Activated CD4-positive, alpha-beta T cell treated with anti-CD3 and anti-CD28 coated beads, Interleukin-2, Interleukin-6, amounts not matched to agents 100 ng/mL and 50 ng/mL, durations not matched to agents 16 hours and 8 hours (primary cell): ENCODE results near the gene CLEC16A.
"Not testable (repeated sequence)": the region's sequence is repeated elsewhere in the genome, so short reads cannot be mapped to it uniquely, and the experiment has no call there.

Source experiments
- DNase-seq: peaks from one replicate; pipeline ENCODE4 v3.0.0-alpha.2; 2020

Gene CLEC16A

DNA sequence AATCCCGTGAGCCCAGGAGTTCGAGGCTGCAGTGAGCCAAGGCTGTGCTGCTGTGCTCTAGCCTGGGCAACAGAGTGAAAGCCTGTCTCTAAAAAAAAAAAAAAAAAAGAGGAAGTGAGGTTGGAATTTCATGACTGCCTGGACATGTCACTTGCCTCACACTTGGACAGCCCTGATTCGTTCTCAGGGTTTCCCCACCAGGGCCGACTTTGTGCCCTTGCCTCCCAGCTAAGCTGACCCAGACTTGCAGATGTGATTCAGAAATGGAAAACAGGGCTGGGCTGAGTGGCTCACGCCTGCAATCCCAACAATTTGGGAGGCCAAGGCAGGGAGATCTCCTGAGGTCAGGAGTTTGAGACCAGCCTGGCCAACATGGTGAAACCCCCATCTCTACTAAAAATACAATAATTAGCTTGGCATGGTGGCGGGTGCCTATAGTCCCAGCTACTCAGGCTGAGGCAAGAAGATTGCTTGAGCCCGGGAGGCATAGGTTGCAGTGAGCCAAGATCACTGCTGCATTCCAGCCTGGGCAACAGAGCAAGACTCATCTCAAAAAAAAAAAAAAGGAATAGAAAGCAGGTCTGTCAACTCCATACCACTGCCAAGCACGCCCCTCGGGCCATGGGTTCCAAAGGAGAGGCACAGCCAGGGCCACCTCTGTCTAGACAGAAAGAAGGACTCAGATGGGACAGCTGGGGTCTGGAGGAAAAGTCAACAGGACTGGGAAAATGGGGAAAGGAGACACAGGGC lies 264.7 kb downstream of the CLEC16A start:
- no peak for DNase-seq

- no peak for DNase-seq
These were observed 265.9 kb downstream of the CLEC16A start for GRCh38 chr16:11210260-11210659.

DNA sequence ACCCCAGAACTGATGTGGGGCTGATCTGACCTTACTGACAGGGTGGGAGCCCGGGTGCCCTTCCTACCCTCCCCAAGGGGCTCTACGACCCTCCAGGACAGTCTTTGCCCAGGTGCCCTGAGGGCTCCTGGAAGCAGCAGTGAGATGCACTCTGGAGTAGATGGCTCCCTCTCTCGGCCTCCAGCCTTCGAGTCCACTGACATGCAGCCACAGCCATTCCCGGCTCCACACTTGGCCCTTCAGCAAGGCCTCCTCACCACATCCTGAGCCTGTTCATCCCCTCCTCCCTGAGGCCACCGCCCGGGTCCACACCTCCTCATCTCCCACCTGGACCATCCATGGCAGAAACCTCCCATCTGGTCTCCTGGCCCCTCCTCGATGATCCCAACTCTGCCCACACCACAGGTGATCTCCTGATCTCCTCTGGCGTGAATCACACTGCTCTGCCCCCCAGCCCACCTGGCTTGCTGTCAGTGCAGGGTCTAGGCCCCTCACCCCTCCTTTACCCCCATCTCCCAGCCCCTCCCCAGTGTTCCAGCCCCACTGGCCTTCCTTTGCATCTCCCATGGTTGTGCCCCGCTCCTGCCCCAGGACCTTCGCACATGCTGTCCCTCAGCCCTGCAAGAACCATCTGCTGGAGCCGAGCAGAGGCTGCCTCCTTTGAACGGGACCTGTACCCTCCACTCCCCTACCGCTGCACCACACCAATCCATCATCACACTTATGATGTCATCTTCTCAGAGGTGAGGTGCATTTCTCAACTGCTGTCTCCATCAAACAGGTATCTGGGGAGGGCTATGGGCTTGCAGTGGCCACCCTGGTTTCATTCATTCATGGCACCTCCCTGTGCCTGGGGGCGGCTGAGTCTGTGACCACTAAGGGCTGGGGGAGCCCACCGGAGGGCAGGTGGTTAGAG lies 267.0 kb downstream of the CLEC16A start:
- DNase-seq, result no peak

- DNase-seq, result no peak
These were observed 267.8 kb downstream of the CLEC16A start for GRCh38 chr16:11211977-11212797.

- DNase-seq, result no peak
These were observed 268.4 kb downstream of the CLEC16A start for GRCh38 chr16:11212798-11213196.

DNA sequence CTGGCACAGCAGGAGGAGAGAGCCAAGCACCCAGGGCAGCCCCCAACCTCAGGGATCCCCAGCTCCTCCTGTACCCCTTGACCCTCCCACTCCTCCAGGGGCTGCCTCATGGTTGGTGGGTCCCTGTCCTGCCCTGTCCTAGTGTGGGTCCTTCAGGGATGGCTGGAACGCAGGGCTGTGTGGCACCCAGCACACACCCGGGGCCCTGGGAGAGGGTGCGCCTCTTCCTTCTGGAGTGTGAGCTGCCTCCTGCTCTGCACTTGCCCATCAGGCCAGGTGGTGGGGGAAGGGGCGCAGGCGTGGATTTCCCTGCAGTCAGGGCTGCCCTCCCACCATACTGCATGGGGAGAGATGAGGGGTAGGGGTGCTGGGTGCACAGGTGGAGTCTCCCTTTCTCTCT lies 269.0 kb downstream of the CLEC16A start:
- DNase-seq, result no peak

DNA sequence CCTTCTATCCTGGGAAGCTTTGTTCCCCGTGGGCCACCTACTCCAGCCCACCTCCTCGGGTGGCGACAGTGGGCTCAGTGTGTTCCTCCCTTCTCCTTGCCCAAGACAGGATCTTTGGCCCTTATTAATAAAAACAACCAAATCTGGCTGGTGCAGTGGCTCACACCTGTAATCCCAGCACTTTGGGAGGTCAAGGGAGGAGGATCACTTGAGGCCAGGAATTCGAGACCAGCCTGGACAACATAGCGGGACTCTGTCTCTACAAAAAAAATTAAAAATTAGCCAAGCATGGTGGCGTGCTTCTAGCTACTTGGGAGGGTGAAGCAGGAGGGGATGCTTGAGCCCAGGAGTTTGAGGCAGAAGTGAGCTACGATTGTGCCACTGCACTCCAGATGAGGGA lies 269.4 kb downstream of the CLEC16A start:
- DNase-seq, result no peak

DNA sequence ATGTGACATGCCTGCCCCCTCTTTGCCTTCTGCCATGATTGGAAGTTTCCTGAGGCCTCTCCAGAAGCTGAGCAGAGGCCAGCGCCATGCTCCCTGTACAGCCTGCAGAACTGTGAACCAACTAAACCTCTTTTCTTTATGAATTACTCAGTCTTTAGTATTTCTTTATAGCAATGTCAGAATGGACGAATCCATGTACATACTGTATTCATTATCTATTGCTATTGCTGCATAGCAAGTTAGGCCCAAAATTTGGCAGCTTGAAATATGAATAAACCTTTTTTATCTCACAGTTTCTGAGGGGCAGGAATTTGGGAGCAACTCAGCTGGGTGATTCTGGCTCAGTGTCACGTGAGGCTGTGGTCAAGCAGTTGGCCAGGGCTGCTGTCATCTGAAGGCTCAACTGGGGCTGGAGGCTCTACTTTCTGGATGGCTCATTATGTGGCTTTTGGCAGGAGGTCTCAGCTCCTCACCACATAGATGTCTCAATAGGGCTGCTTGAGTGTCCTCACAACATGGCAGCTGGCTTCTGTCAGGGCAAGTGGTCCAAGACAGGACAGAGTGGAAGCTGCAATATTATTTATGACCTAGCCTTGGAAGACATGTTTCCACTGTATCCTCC lies 271.7 kb downstream of the CLEC16A start:
- DNase-seq, result no peak

- no peak for DNase-seq
These were observed 273.6 kb downstream of the CLEC16A start for GRCh38 chr16:11217651-11218603.

DNA sequence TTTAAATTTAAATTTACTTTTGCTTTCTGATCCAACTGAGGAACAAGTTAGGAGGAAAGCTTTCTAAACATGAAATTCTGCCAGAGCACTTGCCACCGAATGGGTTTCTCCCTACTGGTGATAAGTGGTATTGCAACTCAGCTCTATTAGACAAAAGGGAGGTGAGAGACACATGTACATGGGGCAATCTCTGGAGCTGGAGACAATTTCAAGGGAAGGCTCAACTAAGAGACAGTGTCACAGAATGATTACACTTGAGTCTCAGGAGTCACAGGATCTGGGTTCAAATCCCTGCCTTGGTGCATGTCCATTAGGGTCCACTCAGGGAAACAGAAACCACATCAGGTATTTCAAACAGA lies 274.2 kb downstream of the CLEC16A start:
- no peak for DNase-seq

GRCh38 chr16:11219178-11219577 lies 274.8 kb downstream of the CLEC16A start:
- DNase-seq, result no peak

DNA sequence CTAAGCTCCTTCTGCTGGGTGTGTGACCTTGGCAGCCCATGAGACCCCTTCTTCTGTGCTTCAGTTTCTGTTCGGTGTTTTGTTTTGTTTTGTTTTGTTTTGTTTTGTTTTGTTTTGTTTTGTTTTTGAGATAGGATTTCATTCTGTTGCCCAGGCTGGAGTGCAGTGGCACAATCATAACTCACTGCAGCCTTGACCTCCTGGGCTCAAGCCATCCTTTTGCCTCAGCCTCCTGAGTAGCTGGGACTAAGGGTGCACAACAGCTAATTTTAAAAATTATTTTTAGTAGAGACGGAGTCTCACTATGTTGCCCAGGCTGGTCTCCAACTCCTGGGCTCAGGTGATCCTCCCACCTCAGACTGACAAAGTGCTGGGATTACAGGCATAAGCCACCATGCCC lies 276.1 kb downstream of the CLEC16A start:
- not testable (repeated sequence) for DNase-seq

GRCh38 chr16:11224096-11224893 lies 279.9 kb downstream of the CLEC16A start:
- peak; percentile 87 for DNase-seq

- DNase-seq, result peak; percentile 91
These were observed 280.7 kb downstream of the CLEC16A start for GRCh38 chr16:11224894-11225676.

DNA sequence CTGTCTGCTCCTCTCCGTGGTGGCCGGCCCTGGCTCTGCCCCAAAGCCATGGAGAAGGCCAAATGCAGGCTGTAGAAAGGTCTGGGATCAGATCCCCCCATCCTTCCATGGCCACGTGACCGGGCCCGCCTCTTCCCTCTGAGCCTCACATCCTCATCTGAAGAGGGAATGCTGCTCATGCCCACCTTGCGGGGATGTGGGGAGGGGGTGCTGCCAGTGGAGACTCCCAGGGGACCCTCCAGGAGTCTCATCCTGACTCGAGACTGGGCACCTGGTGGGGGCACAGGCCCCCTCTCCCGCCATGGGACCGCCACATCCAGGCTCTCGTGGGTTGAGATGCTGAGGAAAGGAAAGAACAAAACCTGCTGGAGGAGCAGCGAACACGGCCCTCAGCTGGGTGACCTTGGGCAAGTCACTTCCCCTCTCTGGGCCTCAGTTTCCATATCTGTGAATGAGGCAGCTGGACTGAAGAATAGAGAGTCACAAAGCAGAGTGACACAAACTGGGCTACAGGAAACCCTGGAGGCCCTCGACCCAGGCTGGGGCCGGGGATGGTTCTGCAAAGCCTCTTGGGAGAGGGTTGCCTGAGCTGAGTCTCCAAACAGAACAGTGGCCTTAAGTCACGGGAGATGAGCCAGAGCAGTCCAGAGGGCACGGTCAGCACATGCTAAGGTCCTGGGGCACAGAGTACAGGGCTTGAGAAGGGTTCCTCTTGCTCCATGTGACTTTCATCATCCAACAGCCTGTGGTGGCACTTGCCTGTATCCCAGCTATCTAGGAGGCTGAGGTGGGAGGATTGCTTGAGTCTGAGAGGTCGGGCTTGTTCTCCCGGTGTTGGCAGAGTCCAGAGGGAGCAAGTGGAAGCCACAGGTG lies 281.5 kb downstream of the CLEC16A start:
- DNase-seq, result peak; percentile 59

- no peak for DNase-seq
These were observed 285.1 kb downstream of the CLEC16A start for GRCh38 chr16:11229432-11229831.

DNA sequence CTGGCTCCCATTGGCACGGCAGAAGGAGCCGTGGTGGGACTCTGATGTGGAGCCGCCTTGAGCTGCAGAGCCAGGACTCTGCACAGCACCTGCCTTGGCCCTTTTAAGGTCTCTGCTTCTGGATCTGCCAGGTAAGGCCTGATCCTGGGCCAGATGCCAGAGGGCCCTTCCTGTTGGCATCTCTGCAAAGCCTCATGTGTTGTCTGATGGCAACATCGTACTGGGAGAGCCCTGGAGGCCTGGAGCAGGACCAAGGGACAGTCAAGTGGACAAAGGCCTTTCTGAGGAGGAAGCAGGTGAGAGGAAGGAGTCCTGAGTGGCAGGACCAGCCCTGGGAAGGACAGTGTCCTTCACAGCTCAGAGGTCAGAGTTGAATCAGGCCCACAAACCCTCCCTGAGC lies 285.5 kb downstream of the CLEC16A start:
- no peak for DNase-seq

DNA sequence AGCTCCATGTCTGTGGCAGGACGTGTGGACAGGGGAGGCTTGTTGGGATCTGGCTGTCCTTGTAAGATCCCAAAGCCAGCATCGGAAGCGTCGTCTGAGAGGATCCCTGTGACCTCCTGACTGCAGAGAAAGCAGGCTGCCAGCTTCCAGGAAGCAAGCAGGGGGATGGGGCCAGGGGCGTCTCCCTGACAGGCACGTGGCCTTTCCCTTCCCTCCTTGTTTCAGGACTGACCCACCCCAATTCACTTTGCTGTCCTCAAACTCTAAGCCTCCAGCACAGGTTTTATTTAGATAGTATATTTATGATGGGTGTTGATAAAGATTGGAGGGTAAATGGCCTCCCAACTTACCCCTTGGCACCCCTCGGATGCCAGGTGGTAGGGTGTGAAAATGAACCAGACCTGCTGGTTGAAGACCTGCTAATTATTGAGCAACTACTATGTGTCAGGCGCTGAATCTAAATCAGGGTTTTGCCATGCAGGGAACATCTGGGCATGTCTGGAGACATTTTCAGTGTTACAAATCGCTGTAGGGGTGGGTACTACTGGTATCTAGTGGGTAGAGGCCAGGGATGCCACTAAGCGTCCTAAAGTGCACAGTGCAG lies 287.1 kb downstream of the CLEC16A start:
- no peak for DNase-seq
